ENCODE data around the gene CLEC4G.

Gene CLEC4G

DNA sequence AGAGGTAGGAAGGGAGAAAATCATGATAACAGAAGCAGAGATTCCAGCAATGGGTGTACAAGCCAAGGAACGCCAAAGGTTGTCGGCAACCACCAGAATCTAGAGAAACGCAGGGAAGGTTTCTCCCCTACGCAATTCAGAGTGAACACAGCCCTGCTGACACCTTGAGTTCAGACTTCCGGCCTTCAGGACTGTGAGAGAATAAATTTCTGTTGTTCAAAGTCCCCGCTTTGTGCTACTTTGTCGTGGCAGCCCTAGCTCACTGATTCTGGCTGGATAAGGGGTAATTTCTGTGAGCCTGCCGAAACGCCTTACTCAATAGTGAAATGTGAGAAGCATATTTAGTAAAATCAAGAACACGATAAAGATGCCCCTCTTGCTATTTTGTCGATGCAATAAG, 5.3 kb upstream of the CLEC4G start:
- H3K27ac ChIP-seq (ENCODE audit: low read depth, low read length), result no peak overlapping the region
- no peaks in the 10 kb centered on the region for H3K9me3 ChIP-seq (ENCODE audit: control insufficient read depth, insufficient read depth, low read length)
- H3K36me3 ChIP-seq (ENCODE audit: control insufficient read depth, low read length), result no peaks in the 10 kb centered on the region
- no peaks in the 10 kb centered on the region for H3F3A ChIP-seq (ENCODE audit: control insufficient read depth, insufficient read depth)
- no peaks in the 10 kb centered on the region for H4K20me1 ChIP-seq (ENCODE audit: control insufficient read depth, insufficient read depth, low read depth, low read length)
- H3K4me3 ChIP-seq (ENCODE audit: low read length), result no peak overlapping the region
- no peak overlapping the region for H3K4me2 ChIP-seq (ENCODE audit: low read length)
- H3K27me3 ChIP-seq (ENCODE audit: control insufficient read depth, low read length), result peaks cover 7% of the 10 kb centered on the region
- H3K4me1 ChIP-seq (ENCODE audit: control insufficient read depth, low read length), result no peaks in the 10 kb centered on the region
- no peaks in the 10 kb centered on the region for H3K9me2 ChIP-seq (replicated peaks; ENCODE audit: control insufficient read depth, low read length)
- TF ChIP-seq, protein P1, sequence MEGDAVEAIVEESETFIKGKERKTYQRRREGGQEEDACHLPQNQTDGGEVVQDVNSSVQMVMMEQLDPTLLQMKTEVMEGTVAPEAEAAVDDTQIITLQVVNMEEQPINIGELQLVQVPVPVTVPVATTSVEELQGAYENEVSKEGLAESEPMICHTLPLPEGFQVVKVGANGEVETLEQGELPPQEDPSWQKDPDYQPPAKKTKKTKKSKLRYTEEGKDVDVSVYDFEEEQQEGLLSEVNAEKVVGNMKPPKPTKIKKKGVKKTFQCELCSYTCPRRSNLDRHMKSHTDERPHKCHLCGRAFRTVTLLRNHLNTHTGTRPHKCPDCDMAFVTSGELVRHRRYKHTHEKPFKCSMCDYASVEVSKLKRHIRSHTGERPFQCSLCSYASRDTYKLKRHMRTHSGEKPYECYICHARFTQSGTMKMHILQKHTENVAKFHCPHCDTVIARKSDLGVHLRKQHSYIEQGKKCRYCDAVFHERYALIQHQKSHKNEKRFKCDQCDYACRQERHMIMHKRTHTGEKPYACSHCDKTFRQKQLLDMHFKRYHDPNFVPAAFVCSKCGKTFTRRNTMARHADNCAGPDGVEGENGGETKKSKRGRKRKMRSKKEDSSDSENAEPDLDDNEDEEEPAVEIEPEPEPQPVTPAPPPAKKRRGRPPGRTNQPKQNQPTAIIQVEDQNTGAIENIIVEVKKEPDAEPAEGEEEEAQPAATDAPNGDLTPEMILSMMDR (IDR thresholded peaks at IDR 0.05; ENCODE audit: low read depth, low read length, poor library complexity, severe bottlenecking), result no peak
- TF ChIP-seq EZH2phosphoT487 (IDR thresholded peaks at IDR 0.05; ENCODE audit: borderline replicate concordance, low read length), result no peak
- H3K79me2 ChIP-seq (ENCODE audit: control insufficient read depth, low read length), result no peaks in the 10 kb centered on the region

DNA sequence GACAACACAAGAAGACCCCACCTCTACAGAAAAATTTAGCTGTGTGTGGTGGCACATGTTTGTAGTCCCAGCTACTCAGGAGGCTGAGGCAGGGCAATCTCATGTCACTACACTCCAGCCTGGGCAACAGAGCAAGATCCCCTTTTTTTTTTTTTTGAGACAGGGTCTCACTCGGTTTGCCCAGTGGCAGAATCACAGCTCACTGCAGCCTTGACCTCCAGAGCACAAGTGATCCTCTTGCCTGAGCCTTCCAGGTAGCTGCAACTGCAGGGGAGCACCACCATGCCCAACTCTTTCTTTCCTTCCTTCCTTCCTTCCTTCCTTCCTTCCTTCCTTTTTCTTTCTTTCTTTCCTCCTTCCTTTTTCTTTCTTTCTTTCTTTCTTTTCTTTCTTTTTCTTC, 4.2 kb upstream of the CLEC4G start:
- Histone ChIP-seq H3K79me2 (ENCODE audit: control insufficient read depth, low read length) (no peaks in the 10 kb centered on the region), H3K27me3 (ENCODE audit: control insufficient read depth, low read length) (peaks cover 7% of the 10 kb centered on the region), H3K4me2 (ENCODE audit: low read length) (no peak overlapping the region), H3K36me3 (ENCODE audit: control insufficient read depth, low read length) (no peaks in the 10 kb centered on the region), H3K4me3 (ENCODE audit: low read length) (no peak overlapping the region), H3F3A (ENCODE audit: control insufficient read depth, insufficient read depth) (no peaks in the 10 kb centered on the region), H3K4me1 (ENCODE audit: control insufficient read depth, low read length) (no peaks in the 10 kb centered on the region), H4K20me1 (ENCODE audit: control insufficient read depth, insufficient read depth, low read depth, low read length) (no peaks in the 10 kb centered on the region), H3K9me3 (ENCODE audit: control insufficient read depth, insufficient read depth, low read length) (no peaks in the 10 kb centered on the region), H3K9me2 (replicated peaks; ENCODE audit: control insufficient read depth, low read length) (no peaks in the 10 kb centered on the region), H3K27ac (ENCODE audit: low read depth, low read length) (no peak overlapping the region)
- TF ChIP-seq EZH2phosphoT487 (IDR thresholded peaks at IDR 0.05; ENCODE audit: borderline replicate concordance, low read length), result no peak
- TF ChIP-seq, protein P1 (IDR thresholded peaks at IDR 0.05; ENCODE audit: low read depth, low read length, poor library complexity, severe bottlenecking), result no peak

DNA sequence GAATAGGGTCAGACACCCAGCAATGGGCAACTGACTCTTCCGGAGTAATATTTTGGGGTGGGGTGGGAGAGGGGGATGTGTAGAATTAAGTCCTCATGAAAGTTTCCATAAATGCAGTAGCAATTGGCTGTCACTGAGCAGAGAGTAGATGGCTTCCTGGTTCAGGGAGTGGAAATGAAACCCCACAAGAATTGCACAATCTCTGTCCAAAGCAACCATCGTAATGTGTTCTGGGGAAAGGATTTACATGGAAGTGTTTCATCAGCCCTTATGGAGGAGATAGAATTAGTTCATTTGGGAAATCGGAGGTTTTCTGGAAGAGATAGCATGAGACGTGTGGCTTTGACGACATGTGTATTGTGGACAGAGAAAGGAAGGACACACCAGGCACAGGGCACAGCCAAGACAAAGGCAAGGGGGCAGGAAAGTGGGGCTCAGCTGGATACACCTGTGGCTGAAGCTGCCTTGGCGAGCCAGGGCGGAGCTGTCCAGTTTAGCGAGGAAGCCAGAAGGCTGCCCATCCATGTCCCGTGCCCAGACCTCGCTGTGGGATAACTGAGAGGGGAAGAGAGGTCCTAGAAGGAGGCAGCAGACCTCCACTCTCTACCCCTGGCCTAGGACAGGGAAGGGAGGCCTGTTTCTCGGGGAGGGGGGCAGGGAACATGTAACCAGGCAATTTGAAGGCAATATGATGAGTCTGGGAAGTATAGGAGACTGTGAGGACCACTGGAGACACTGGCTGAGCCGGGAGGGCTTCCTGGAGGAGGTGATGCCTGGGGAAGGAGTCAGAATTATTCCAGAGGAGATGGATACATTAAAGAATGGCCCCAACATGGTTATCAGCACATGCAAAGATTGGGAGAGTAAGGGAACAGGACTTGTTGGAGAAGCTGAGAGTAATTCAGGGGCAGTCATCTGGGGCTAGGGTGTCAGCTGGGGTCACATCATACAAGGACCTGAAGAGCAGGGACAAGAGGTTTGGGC, 2.6 kb upstream of the CLEC4G start:
- peaks cover 7% of the 10 kb centered on the region for H3K27me3 ChIP-seq (ENCODE audit: control insufficient read depth, low read length)
- H3K36me3 ChIP-seq (ENCODE audit: control insufficient read depth, low read length), result no peaks in the 10 kb centered on the region
- H3K79me2 ChIP-seq (ENCODE audit: control insufficient read depth, low read length), result no peaks in the 10 kb centered on the region
- no peaks in the 10 kb centered on the region for H3K9me3 ChIP-seq (ENCODE audit: control insufficient read depth, insufficient read depth, low read length)
- H3K4me1 ChIP-seq (ENCODE audit: control insufficient read depth, low read length), result no peaks in the 10 kb centered on the region
- no peak overlapping the region for H3K4me3 ChIP-seq (ENCODE audit: low read length)
- no peak overlapping the region for H3K4me2 ChIP-seq (ENCODE audit: low read length)
- H3K9me2 ChIP-seq (replicated peaks; ENCODE audit: control insufficient read depth, low read length), result no peaks in the 10 kb centered on the region
- H3F3A ChIP-seq (ENCODE audit: control insufficient read depth, insufficient read depth), result no peaks in the 10 kb centered on the region
- no peak for TF ChIP-seq EZH2phosphoT487 (IDR thresholded peaks at IDR 0.05; ENCODE audit: borderline replicate concordance, low read length)
- TF ChIP-seq, protein P1 (IDR thresholded peaks at IDR 0.05; ENCODE audit: low read depth, low read length, poor library complexity, severe bottlenecking), result no peak
- no peaks in the 10 kb centered on the region for H4K20me1 ChIP-seq (ENCODE audit: control insufficient read depth, insufficient read depth, low read depth, low read length)
- H3K27ac ChIP-seq (ENCODE audit: low read depth, low read length), result no peak overlapping the region
